OCI-LY7 (cell line): ENCODE results near the gene SLC22A13. TPM values are rescaled to one million over a fixed set of nuclear protein-coding genes. Genes with fewer than 3 reads are reported as not detected.

ENCODE experiments used
- BruUV-seq: library from RNA; stranded (reverse); fragments of 400-500 nt; replicated peaks from 2 replicates; lab custom pipeline; 2021; lab: Mats Ljungman, UMichigan
- CTCF ChIA-PET: fragments of 300-600 bp; sonication (Branson Sonifier 250); formaldehyde crosslinking; loops from one replicate; lab custom pipeline; 2022; ENCODE audit warnings: antibody characterized with exemption; ENCODE audit not compliant: unreplicated experiment; lab: Charles Lee
- POLR2A ChIA-PET: fragments of 300-600 bp; sonication (Branson Sonifier 250); formaldehyde crosslinking; loops from one replicate; lab custom pipeline; 2022; ENCODE audit warnings: antibody characterized with exemption; lab: Charles Lee
- DNase-seq: peaks from one replicate; pipeline ENCODE4 v3.0.0-alpha.2; 2015; ENCODE audit warnings: low spot score
- H2AFZ ChIP-seq: fragments of 200-600 bp; sonication (generic), shearing (Covaris generic); 2 replicates; pipeline ENCODE4 v1.6.1; 2014; ENCODE audit warnings: mild to moderate bottlenecking, antibody characterized with exemption, low read length, moderate library complexity
- H3K27ac ChIP-seq: fragments of 200-600 bp; sonication (generic); 2 replicates; pipeline ENCODE4 v1.5.1; 2014; ENCODE audit warnings: mixed run types, low read depth, mild to moderate bottlenecking, moderate library complexity, low read length, inconsistent platforms; ENCODE audit not compliant: poor library complexity, severe bottlenecking
- H3K36me3 ChIP-seq: fragments of 200-600 bp; sonication (generic); 2 replicates; pipeline ENCODE4 v1.6.1; 2014; ENCODE audit warnings: mild to moderate bottlenecking, antibody characterized with exemption, low read length, moderate library complexity, mixed read lengths; ENCODE audit not compliant: insufficient read depth
- H3K4me1 ChIP-seq: fragments of 200-600 bp; sonication (generic); 2 replicates; pipeline ENCODE4 v1.5.1; 2014; ENCODE audit warnings: mild to moderate bottlenecking, low read length; ENCODE audit not compliant: insufficient read depth, poor library complexity, severe bottlenecking
- H3K4me2 ChIP-seq: fragments of 200-600 bp; sonication (generic); 2 replicates; pipeline ENCODE4 v1.6.1; 2014; ENCODE audit warnings: mild to moderate bottlenecking, low read length
- H3K4me3 ChIP-seq: fragments of 200-600 bp; sonication (generic); 2 replicates; pipeline ENCODE4 v1.5.1; 2014; ENCODE audit warnings: mild to moderate bottlenecking, low read depth, low read length; ENCODE audit not compliant: poor library complexity, severe bottlenecking
- H3K79me2 ChIP-seq: fragments of 200-600 bp; sonication (generic); 2 replicates; pipeline ENCODE4 v1.6.1; 2016; ENCODE audit warnings: low read depth, mild to moderate bottlenecking, low read length, moderate library complexity, mixed read lengths; ENCODE audit not compliant: insufficient read depth
- H3K9me2 ChIP-seq: fragments of 200-600 bp; sonication (generic); 2 replicates; pipeline ENCODE4 v1.6.1; 2016; ENCODE audit warnings: mild to moderate bottlenecking, low read length, mixed read lengths; ENCODE audit not compliant: insufficient read depth
- H3K9me3 ChIP-seq: fragments of 200-600 bp; sonication (generic); 2 replicates; pipeline ENCODE4 v1.6.1; 2014; ENCODE audit warnings: mild to moderate bottlenecking, mixed run types, low read length, mixed read lengths
- H4K20me1 ChIP-seq: fragments of 200-600 bp; sonication (generic); 2 replicates; pipeline ENCODE4 v1.6.1; 2014; ENCODE audit warnings: mild to moderate bottlenecking, antibody characterized with exemption, low read length, moderate library complexity, mixed read lengths; ENCODE audit not compliant: insufficient read depth
- EZH2phosphoT487 ChIP-seq: fragments of 200-600 bp; sonication (generic); IDR thresholded peaks from 2 replicates; pipeline ENCODE4 v1.6.1; 2018; ENCODE audit warnings: low read depth, borderline replicate concordance, mild to moderate bottlenecking, mixed run types, antibody characterized with exemption, low read length, moderate library complexity, mixed read lengths
- intact Hi-C: fragments of 100-400 bp; cut with micrococcal nuclease; formaldehyde crosslinking; loops from one replicate; pipeline ENCODE4 v1.10.0; 2022; ENCODE audit not compliant: unreplicated experiment
- total RNA-seq, 2 experiments: library from RNA; depleted of rRNA in 1 of 2; stranded (reverse); fragments of >200 nt in 1 of 2; shearing (Covaris generic) in 1 of 2; gene quantifications; 2 replicates each; pipeline ENCODE4 v1.2.3, GENCODE V29; 2014 to 2022
- TF ChIP-seq, protein P1 (sequence below): fragments of 200-600 bp; sonication (generic); conservative IDR thresholded peaks from 2 replicates; pipeline ENCODE4 v1.5.1; 2014; ENCODE audit warnings: mild to moderate bottlenecking, antibody characterized with exemption, low read length, moderate library complexity, mixed read lengths

The SLC22A13 gene
- total RNA-seq, 2 experiments from 2014 or later: 0.13 to 0.27 TPM

DNA sequence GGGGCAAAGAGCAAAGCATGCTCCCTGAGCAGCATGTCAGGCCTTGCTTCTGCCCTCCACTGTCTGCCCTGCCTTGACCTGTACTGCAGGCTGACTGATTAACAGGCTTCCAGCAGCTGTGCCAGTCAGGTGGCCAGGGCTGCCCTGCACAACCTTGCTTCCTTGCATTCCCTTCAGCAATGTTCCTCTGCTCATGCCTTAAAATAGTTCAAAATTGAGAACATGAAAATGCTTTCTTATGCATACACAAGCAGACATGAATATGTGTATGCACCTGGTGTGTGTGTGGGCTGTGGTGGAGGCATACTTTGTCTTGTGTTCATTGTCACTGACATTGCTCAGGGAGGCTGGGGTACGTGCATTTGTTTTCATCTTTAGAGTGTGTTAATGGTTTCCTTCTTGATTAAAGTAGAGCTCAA lies 1.2 kb upstream of the SLC22A13 start:
- CTCF ChIA-PET: no interaction called here

DNA sequence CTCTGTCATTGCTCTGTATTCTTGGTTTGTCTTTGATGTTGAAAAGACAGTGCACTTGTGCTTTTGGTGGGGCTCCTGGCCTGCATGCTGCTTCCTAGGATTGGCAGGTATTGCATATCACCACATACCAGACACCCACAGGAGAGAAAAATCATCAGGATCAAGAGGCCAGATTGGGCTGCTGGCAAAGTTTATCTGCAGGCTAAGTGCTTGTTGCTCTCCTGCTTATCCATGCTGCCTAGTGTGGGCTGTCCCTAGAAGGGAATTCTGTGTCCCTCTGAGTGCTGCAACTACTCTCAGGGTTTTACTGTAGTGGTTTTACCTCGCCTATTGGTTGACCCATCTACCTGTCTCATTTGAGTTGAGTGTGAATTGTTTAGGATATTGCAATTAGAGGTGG lies 833 bp upstream of the SLC22A13 start:
- ChIA-PET CTCF (no interaction called here), POLR2A (no interaction called here)
- no peak overlapping the region for H3K27ac ChIP-seq
- H2AFZ ChIP-seq: no peak overlapping the region
- no peak for DNase-seq
- H3K79me2 ChIP-seq: no peaks in the 10 kb centered on the region
- H3K9me2 ChIP-seq: no peaks in the 10 kb centered on the region
- BruUV-seq: no TSS peak
- no peaks in the 10 kb centered on the region for H4K20me1 ChIP-seq
- intact Hi-C loops: no loop called here
- H3K9me3 ChIP-seq: no peaks in the 10 kb centered on the region
- H3K4me2 ChIP-seq: no peak overlapping the region
- no peak for TF ChIP-seq EZH2phosphoT487
- TF ChIP-seq, protein P1, sequence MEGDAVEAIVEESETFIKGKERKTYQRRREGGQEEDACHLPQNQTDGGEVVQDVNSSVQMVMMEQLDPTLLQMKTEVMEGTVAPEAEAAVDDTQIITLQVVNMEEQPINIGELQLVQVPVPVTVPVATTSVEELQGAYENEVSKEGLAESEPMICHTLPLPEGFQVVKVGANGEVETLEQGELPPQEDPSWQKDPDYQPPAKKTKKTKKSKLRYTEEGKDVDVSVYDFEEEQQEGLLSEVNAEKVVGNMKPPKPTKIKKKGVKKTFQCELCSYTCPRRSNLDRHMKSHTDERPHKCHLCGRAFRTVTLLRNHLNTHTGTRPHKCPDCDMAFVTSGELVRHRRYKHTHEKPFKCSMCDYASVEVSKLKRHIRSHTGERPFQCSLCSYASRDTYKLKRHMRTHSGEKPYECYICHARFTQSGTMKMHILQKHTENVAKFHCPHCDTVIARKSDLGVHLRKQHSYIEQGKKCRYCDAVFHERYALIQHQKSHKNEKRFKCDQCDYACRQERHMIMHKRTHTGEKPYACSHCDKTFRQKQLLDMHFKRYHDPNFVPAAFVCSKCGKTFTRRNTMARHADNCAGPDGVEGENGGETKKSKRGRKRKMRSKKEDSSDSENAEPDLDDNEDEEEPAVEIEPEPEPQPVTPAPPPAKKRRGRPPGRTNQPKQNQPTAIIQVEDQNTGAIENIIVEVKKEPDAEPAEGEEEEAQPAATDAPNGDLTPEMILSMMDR: no peak
- H3K36me3 ChIP-seq: peaks cover 7% of the 10 kb centered on the region; the same call in 1 of the 2 replicates
- no peak overlapping the region for H3K4me3 ChIP-seq
- H3K4me1 ChIP-seq: peaks cover 6% of the 10 kb centered on the region

More for the DNA sequence above, 1.2 kb upstream of the SLC22A13 start:
- TF ChIP-seq EZH2phosphoT487: no peak
- TF ChIP-seq, protein P1: no peak
- Histone ChIP-seq H3K9me3 (no peaks in the 10 kb centered on the region), H2AFZ (no peak overlapping the region), H3K4me1 (peaks cover 6% of the 10 kb centered on the region), H3K27ac (no peak overlapping the region), H3K9me2 (no peaks in the 10 kb centered on the region), H3K4me2 (no peak overlapping the region), H4K20me1 (no peaks in the 10 kb centered on the region), H3K79me2 (no peaks in the 10 kb centered on the region), H3K36me3 (peaks cover 7% of the 10 kb centered on the region; the same call in 1 of the 2 replicates), H3K4me3 (no peak overlapping the region)
- DNase-seq: no peak
- intact Hi-C loops: no loop called here
- POLR2A ChIA-PET: no interaction called here
- BruUV-seq: no TSS peak

DNA sequence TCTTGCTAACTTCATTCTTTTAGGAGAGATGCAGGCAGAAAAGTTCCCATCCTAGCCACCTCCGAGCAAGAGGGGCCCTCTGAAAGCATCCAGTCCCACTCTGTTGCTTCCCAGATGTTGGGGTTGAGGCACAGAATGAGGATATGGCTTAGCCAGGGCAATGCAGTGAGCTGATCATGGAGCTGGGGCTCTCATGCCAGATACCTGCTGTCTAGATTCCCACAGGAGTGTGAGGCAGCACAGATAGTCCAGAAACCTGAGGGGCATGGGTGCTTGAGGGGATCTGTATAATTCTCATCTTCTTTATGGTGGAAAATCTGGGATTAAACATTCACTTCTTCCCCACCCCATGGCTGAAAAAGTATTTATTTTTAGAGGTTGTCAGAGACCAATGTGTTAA lies 1.2 kb downstream of the SLC22A13 start:
- H3K9me2 ChIP-seq: no peaks in the 10 kb centered on the region
- no peak overlapping the region for H2AFZ ChIP-seq
- ChIA-PET CTCF (no interaction called here), POLR2A (no interaction called here)
- H3K36me3 ChIP-seq: no peaks in the 10 kb centered on the region
- no peaks in the 10 kb centered on the region for H3K79me2 ChIP-seq
- BruUV-seq: no TSS peak
- no peak overlapping the region for H3K4me3 ChIP-seq
- TF ChIP-seq, protein P1: no peak
- TF ChIP-seq EZH2phosphoT487: no peak
- intact Hi-C loops: no loop called here
- H3K4me2 ChIP-seq: no peak overlapping the region
- DNase-seq: no peak
- H3K27ac ChIP-seq: no peak overlapping the region
- H3K9me3 ChIP-seq: no peaks in the 10 kb centered on the region
- H3K4me1 ChIP-seq: peaks cover 6% of the 10 kb centered on the region
- no peaks in the 10 kb centered on the region for H4K20me1 ChIP-seq
